Measurements from ENCODE around the gene CD40.

CD40 gene

GRCh38 chr20:46175127-46175494 lies 57.0 kb downstream of the CD40 start:
- no peak for DNase-seq

- DNase-seq = no peak
Measured at GRCh38 chr20:46176739-46177378, 58.7 kb downstream of the CD40 start.

GRCh38 chr20:46177768-46178167 lies 59.7 kb downstream of the CD40 start:
- DNase-seq = no peak

- no peak for DNase-seq
Measured at GRCh38 chr20:46178891-46179290, 60.8 kb downstream of the CD40 start.
